ENCODE results near the gene PTPRCAP.

The PTPRCAP gene

DNA sequence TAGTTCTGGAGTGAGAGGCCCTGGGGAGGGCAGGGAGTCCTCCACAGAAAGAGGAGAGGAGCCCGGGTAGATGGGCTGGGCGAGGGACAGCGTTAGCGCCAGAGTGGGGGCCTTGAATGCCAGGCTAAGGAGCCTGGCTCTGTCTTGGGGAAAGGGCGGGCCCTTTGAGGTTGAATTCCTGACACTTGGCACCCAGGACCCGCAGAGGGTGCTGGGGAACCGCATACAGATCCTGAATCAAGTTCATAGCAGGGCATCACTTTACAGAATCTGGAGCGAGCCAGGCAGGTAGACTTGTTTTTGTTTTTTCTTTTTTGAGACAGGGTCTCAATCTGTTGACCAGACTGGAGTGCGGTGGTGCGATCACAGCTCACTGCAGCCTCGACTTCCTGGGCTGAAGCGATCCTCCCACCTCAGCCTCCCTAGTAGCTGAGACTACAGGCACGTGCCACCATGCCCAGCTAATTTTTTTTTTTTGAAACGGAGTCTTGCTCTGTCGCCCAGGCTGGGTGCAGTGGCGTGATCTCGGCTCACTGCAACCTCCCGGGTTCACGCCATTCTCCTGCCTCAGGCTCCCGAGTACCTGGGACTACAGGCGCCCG, 16.0 kb downstream of the PTPRCAP start:
- CTCF ChIA-PET, result interaction anchor here (4.2 kb wide), 1 partner anchor 20 kb away, joined by 28 read pairs; the partner anchor contains the start of gene PPP1CA
- POLR2A ChIA-PET, result no interaction called here
- H3K4me3 ChIP-seq (ENCODE audit: low read depth, low read length), result peak overlapping the region; percentile 32
- DNase-seq (ENCODE audit: low read depth, low spot score), result no peak
- TF ChIP-seq CTCF (IDR thresholded peaks at IDR 0.05; ENCODE audit: insufficient read depth, low read length, missing control alignments), result no peak

DNA sequence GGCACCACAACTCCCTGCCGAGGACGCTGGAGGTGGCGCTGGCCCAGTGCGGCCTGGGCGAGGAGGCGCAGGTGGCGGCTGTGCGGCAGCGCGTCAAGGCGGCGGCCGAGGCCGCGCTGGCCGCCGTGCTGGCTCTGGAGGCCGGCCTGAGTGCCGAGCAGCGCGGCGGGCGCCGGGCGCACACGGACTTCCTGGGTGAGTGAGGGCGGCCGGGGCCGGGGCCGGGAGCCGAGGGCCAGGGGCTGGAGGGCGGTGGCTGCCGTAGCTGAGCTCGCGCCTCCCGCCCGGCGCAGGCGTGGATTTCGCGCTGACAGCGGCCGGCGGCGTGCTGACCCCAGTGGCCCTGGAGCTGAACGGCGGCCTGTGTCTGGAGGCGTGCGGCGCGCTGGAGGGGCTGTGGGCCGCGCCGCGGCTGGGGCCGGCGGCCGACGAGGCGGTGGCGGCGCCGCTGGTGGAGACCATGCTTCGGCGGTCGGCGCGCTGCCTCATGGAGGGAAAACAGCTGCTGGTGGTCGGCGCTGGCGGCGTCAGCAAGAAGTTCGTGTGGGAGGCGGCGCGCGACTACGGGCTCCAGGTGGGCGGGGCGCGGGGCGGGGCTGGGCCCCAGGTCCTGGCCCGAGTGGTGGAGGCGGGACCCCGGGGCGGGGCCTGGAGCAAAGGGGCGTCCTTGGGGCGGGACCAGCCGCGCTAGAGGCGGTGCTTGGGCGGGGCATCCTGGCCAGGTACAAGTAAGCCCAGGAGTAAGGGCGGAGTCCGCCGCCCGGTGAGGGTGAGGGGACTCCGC, 16.6 kb downstream of the PTPRCAP start:
- peak; percentile 7 for DNase-seq (ENCODE audit: low read depth, low spot score)
- CTCF ChIA-PET, result interaction anchor here (1.3 to 4.2 kb wide), 2 partner anchors 19 to 103 kb away, joined by 3 to 28 read pairs; partner anchors contain the start of gene PPP1CA
- POLR2A ChIA-PET, result no interaction called here
- no peak for TF ChIP-seq CTCF (IDR thresholded peaks at IDR 0.05; ENCODE audit: insufficient read depth, low read length, missing control alignments)
- H3K4me3 ChIP-seq (ENCODE audit: low read depth, low read length), result peak overlapping the region; percentile 54

GRCh38 chr11:67420147-67420645, 17.3 kb downstream of the PTPRCAP start:
- CTCF ChIA-PET, result interaction anchor here (0.5 to 4.2 kb wide), 3 partner anchors 18 to 103 kb away, joined by 3 to 28 read pairs (median 3); partner anchors contain the start of gene PPP1CA
- H3K4me3 ChIP-seq (ENCODE audit: low read depth, low read length), result peak overlapping the region; percentile 54
- POLR2A ChIA-PET, result interaction anchor here (0.8 kb wide), 1 partner anchor 19 kb away, joined by 4 read pairs; the partner anchor contains the start of gene PPP1CA
- no peak for TF ChIP-seq CTCF (IDR thresholded peaks at IDR 0.05; ENCODE audit: insufficient read depth, low read length, missing control alignments)
- DNase-seq (ENCODE audit: low read depth, low spot score), result no peak

DNA sequence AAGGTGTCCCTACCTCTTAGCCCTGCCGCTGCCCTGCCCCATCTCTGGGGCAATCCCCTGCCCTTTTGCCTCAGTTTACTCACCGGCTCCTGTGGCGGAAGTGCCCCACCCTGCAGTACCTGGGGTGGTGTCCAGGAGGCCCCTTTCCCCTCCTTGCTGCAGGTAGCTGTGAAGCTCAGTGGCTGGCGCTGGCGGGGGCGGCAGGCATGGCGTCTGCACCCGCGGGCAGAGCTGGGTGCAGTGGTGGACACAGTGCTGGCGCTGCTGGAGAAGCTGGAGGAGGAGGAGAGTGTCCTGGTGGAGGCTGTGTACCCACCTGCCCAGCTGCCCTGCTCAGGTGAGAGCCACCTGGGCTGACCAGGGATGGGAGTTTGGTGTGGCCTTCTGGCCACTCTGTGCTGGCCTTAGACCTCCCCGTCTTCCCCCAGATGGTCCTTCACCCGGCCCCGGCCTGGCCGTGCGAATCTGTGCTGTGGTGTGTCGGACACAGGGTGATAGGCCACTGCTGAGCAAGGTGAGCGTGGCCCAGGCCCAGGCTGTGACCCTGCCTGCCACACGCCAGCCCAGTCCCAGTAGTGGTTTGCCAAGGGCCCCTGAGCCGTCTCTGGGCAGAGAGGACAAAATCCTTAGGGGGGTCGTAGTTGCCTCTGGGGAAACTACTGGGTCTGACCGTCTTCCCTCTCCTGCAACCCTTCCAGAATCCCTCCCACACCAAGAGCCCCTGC, 18.0 kb downstream of the PTPRCAP start:
- no peak for TF ChIP-seq CTCF (IDR thresholded peaks at IDR 0.05; ENCODE audit: insufficient read depth, low read length, missing control alignments)
- no peak overlapping the region for H3K4me3 ChIP-seq (ENCODE audit: low read depth, low read length)
- CTCF ChIA-PET, result interaction anchor here (0.5 to 4.2 kb wide), 3 partner anchors 18 to 68 kb away, joined by 3 to 28 read pairs (median 4); partner anchors contain the start of gene PPP1CA
- DNase-seq (ENCODE audit: low read depth, low spot score), result no peak
- POLR2A ChIA-PET, result interaction anchor here (0.8 kb wide), 1 partner anchor 18 kb away, joined by 4 read pairs; the partner anchor contains the start of gene PPP1CA

GRCh38 chr11:67418476-67419281, 18.8 kb downstream of the PTPRCAP start:
- TF ChIP-seq CTCF (IDR thresholded peaks at IDR 0.05; ENCODE audit: insufficient read depth, low read length, missing control alignments), result no peak
- no peak for DNase-seq (ENCODE audit: low read depth, low spot score)
- H3K4me3 ChIP-seq (ENCODE audit: low read depth, low read length), result no peak overlapping the region
- CTCF ChIA-PET, result interaction anchor here (1.2 to 4.2 kb wide), 2 partner anchors 17 to 68 kb away, joined by 4 to 28 read pairs; partner anchors contain the start of gene PPP1CA
- POLR2A ChIA-PET, result interaction anchor here (1.2 kb wide), 1 partner anchor 17 kb away, joined by 4 read pairs; the partner anchor contains the start of gene PPP1CA
